Heart left ventricle (tissue), 13 donors: ENCODE results near the gene GCM1.

Source experiments
- POLR2A ChIP-seq, 2 donors: fragments of 450-650 bp; IDR thresholded peaks; one replicate each; pipeline ENCODE4 v1.6.1; 2017; ENCODE audit warnings: antibody characterized with exemption in 2 of 2, mild to moderate bottlenecking in 2 of 2, moderate library complexity in 2 of 2
- TF ChIP-seq, protein P1 (sequence below), 12 donors: fragments of 200-600 bp; sonication (generic) in 4 of 12; IDR thresholded peaks; one replicate each; pipeline versions ENCODE4 v1.5.0 to v1.8.0; 2018 to 2022; ENCODE audit warnings: antibody characterized with exemption in 12 of 12, mild to moderate bottlenecking in 5 of 12
- donor health status: ischemic (EF 13 %, LVEDD 7.1; RV severe dilation, severe dysfunction).
- donor health status: DM: no; HTN: yes; CAD: no.
- donor health status: DM: no; HTN: no; CAD: no.
- donor health status: ischemic (EF 25% LVEDD 6.9; RV normal size, moderate dysfunction).
- donor health status: ischemic (EF 25% LVEDD 5.7; RV mildly dilated, moderate dysfunction).
- donor health status: ischemic (EF 35%, LVEDD 5.7; RV mildly dilated, moderate dysfunction).
- donor health status: nonischemic (EF 11% LVEDD 7.7; RV severe dilation, severe dysfunction).
- donor health status: DM: yes; HTN: yes; CAD: no.
- donor health status: PGD.
- donor health status: ischemic (EF 29% LVEDD 5.4; RV normal size, mild dysfunction).
- donor health status: nonischemic (EF 23%, LVEDD 6.1; RV moderate dilation, normal function).

DNA sequence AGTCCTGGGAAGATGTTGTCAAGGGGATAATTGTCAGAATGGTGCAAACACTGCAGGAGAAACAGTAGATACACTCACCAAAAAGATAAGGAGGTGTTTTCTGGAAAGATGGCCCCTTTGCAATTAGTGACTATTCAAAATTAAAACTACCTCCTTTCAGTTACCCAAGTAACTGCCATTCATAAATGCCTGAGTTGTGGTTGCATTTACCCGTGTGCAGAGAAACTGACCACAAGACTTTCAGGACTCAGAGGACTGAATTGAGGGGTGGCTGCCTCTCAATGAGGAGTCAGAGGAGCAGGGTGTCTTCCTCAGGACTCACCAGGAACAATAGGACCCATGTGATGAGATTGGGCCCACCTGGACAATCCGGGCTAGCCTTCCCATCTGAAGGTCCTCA is 39.0 kb downstream of the GCM1 start:
- TF ChIP-seq POLR2A (IDR thresholded peaks at IDR 0.05) = no peak
- TF ChIP-seq, protein P1, sequence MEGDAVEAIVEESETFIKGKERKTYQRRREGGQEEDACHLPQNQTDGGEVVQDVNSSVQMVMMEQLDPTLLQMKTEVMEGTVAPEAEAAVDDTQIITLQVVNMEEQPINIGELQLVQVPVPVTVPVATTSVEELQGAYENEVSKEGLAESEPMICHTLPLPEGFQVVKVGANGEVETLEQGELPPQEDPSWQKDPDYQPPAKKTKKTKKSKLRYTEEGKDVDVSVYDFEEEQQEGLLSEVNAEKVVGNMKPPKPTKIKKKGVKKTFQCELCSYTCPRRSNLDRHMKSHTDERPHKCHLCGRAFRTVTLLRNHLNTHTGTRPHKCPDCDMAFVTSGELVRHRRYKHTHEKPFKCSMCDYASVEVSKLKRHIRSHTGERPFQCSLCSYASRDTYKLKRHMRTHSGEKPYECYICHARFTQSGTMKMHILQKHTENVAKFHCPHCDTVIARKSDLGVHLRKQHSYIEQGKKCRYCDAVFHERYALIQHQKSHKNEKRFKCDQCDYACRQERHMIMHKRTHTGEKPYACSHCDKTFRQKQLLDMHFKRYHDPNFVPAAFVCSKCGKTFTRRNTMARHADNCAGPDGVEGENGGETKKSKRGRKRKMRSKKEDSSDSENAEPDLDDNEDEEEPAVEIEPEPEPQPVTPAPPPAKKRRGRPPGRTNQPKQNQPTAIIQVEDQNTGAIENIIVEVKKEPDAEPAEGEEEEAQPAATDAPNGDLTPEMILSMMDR (IDR thresholded peaks at IDR 0.05) = no peak
